ENCODE measurements around the gene SLC6A19. TPM values are rescaled to one million over a fixed set of nuclear protein-coding genes. Genes with fewer than 3 reads are reported as not detected.

SLC6A19 gene
- total and polyA plus RNA-seq, 2 of the 4 experiments (the other 2 are of a cell fraction) = not detected

DNA sequence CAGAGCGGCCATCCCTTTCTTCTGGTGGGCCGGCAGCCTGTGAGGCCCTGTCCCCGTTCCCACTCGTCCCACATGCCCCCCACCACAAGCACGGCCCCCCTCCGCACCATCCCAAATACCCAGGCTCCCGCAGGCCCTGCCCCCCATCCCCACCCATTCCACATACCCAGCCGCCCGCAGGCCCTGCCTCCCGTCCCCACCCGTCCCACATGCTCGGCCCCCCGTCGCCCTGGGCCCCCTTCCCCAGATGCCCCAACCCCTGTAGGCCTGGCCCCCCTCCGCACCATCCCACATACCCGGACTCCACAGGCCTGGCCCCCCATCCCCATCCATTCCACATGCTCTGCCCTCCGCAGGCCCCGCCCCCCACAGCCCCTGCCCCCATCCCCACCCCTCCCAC is 11.5 kb downstream of the SLC6A19 start:
- peaks cover 17% of the 10 kb centered on the region for H3K9me3 ChIP-seq (ENCODE audit: control insufficient read depth, insufficient read depth, low read length)
- no peak overlapping the region for H2AK5ac ChIP-seq (ENCODE audit: low read depth, low read length)
- H3K23ac ChIP-seq (ENCODE audit: low read depth, low read length) = no peak overlapping the region
- ChIA-PET POLR2A (ENCODE audit: unreplicated experiment) (no interaction called here), CTCF (no interaction called here)
- intact Hi-C loops (cut with micrococcal nuclease) = no loop called here
- H3K14ac ChIP-seq (replicated peaks; ENCODE audit: low read depth, low read length) = no peak overlapping the region
- no peak overlapping the region for H3K4me3 ChIP-seq (ENCODE audit: insufficient read depth, low read depth, low read length)
- TF ChIP-seq RCOR1 (IDR thresholded peaks at IDR 0.05; ENCODE audit: insufficient replicate concordance, low read length) = no peak
- TF ChIP-seq BHLHE40 (IDR thresholded peaks at IDR 0.05; ENCODE audit: low read depth, low read length) = no peak
- no peak overlapping the region for H3K4me2 ChIP-seq (ENCODE audit: low read depth, low read length)
- H3K79me1 ChIP-seq (ENCODE audit: low read depth in 1 of 2, low read length in 2 of 2) = no peaks in the 10 kb centered on the region
- no peak for DNase-seq
- H2BK20ac ChIP-seq (ENCODE audit: low read depth, low read length) = no peak overlapping the region
- peaks cover 5% of the 10 kb centered on the region; the same call in 1 of the 2 replicates for H3K27me3 ChIP-seq (ENCODE audit: control insufficient read depth, insufficient read depth, low read length)
- peaks cover 6% of the 10 kb centered on the region; the same call in 1 of the 2 replicates for H3K9me1 ChIP-seq (ENCODE audit: insufficient read depth, low read length)
- ATAC-seq (ENCODE audit: low read depth) = no peak
- H3K36me3 ChIP-seq (ENCODE audit: control insufficient read depth, insufficient read depth, low read length) = no peaks in the 10 kb centered on the region
- no peak overlapping the region for H4K8ac ChIP-seq (ENCODE audit: low read depth in 2 of 2, low read length in 2 of 2)
- no peak overlapping the region for H2BK5ac ChIP-seq (ENCODE audit: low read depth, low read length, poor library complexity, severe bottlenecking)
- no peak overlapping the region for H2AK9ac ChIP-seq (replicated peaks; ENCODE audit: low read depth, low read length, poor library complexity)
- no peak overlapping the region for H3K4ac ChIP-seq (ENCODE audit: low read depth, low read length)
- H4K91ac ChIP-seq (ENCODE audit: insufficient read depth, low read depth, low read length) = no peak overlapping the region
- H2BK120ac ChIP-seq (ENCODE audit: low read depth, low read length) = no peak overlapping the region
- in situ Hi-C loops (cut with MboI; ENCODE audit: low sequenced_read_pairs) = no loop called here
- H3K18ac ChIP-seq (ENCODE audit: low read depth, low read length) = no peak overlapping the region
- dilution Hi-C loops (cut with HindIII; ENCODE audit: low sequenced_read_pairs, unreplicated experiment) = no loop called here
- BruUV-seq (replicated peaks) = no TSS peak
- H4K5ac ChIP-seq (ENCODE audit: low read depth, low read length) = no peak overlapping the region
- no peak overlapping the region for H2AFZ ChIP-seq (replicated peaks; ENCODE audit: low read length, poor library complexity)
- no peak overlapping the region for H3K27ac ChIP-seq (ENCODE audit: insufficient read depth, low read length)
- H3K4me1 ChIP-seq (ENCODE audit: control insufficient read depth, insufficient read depth, low read length) = no peaks in the 10 kb centered on the region
- no peak overlapping the region for H2BK15ac ChIP-seq (ENCODE audit: low read depth, low read length)
- no peak overlapping the region for H3K56ac ChIP-seq (ENCODE audit: extremely low read depth, insufficient read depth, low read length)
- no peaks in the 10 kb centered on the region for H4K20me1 ChIP-seq (ENCODE audit: insufficient read depth, low read length)
- H3K9ac ChIP-seq (ENCODE audit: low read depth, low read length) = no peak overlapping the region
- 73% methylated on average over 10 of the region's 18 CpGs; no CpG with 5 or more reads in 1 of the 2 experiments for whole genome bisulfite sequencing, 2 experiments (ENCODE audit: extremely low coverage in 2 of 2, insufficient read length in 1 of 2)

Data from IMR-90 (cell line).